ENCODE measurements around the gene TSPY1.
"Not testable (repeated sequence)": the region's sequence is repeated elsewhere in the genome, so short reads cannot be mapped to it uniquely, and the experiment has no call there.

TSPY1 gene, protein sequence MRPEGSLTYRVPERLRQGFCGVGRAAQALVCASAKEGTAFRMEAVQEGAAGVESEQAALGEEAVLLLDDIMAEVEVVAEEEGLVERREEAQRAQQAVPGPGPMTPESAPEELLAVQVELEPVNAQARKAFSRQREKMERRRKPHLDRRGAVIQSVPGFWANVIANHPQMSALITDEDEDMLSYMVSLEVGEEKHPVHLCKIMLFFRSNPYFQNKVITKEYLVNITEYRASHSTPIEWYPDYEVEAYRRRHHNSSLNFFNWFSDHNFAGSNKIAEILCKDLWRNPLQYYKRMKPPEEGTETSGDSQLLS

GRCh38 chrY:9466655-9467054 lies at the start of gene TSPY1:
Gene TSPY1, plus strand, starts transcription at chrY:9466955. Its CDS starts 46 bp downstream, at chrY:9467001.
- DNase-seq: not testable (repeated sequence)

- DNase-seq: not testable (repeated sequence)
Observed at GRCh38 chrY:9486967-9487366, 20.2 kb downstream of the TSPY1 start, which contains the start of gene TSPY9. Gene TSPY9, plus strand, starts transcription at chrY:9487267. Its CDS starts 46 bp downstream, at chrY:9487313.

GRCh38 chrY:9504396-9504795 lies 37.6 kb downstream of the TSPY1 start:
- DNase-seq: not testable (repeated sequence)

DNA sequence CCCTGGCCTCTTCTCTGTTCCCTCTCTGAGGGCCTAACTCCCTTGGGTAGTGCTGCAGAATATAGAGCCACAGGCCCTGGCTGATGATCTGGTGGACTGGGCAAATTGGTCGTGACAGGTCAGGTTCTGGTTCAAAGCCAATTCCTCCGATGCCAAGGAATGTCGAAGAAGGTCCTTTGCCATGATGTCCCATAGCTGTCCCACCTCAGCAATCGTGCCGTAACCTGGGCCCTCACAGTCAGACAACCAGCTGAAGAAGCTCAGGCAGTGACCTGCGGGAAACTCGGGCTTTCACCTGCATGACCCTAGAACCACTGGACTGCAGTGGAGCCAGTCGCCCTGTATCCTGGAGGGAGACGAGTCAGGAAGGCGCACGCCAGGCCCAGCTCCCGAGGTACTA lies 49.5 kb downstream of the TSPY1 start:
- DNase-seq: not testable (repeated sequence)
